DOHH2 (cell line): ENCODE results near the gene ZNF322.

Source experiments
- H3F3A ChIP-seq: fragments of 200-600 bp; sonication (generic), shearing (Covaris generic); 2 replicates; pipeline ENCODE4 v1.6.0; 2016; ENCODE audit warnings: antibody characterized with exemption, mild to moderate bottlenecking; ENCODE audit not compliant: control insufficient read depth, insufficient read depth
- H3K27ac ChIP-seq: fragments of 200-600 bp; sonication (generic); 2 replicates; pipeline ENCODE4 v1.5.1; 2014; ENCODE audit warnings: low read depth, mild to moderate bottlenecking, low read length, moderate library complexity
- H3K27me3 ChIP-seq: fragments of 200-600 bp; sonication (generic); 2 replicates; pipeline ENCODE4 v1.6.1; 2014; ENCODE audit warnings: mild to moderate bottlenecking, low read length, mixed read lengths; ENCODE audit not compliant: control insufficient read depth
- H3K36me3 ChIP-seq: fragments of 200-600 bp; sonication (generic); 2 replicates; pipeline ENCODE4 v1.6.1; 2014; ENCODE audit warnings: mild to moderate bottlenecking, low read length, moderate library complexity, mixed read lengths; ENCODE audit not compliant: control insufficient read depth
- H3K4me1 ChIP-seq: fragments of 200-600 bp; sonication (generic); 2 replicates; pipeline ENCODE4 v1.6.1; 2014; ENCODE audit warnings: mild to moderate bottlenecking, low read length, mixed read lengths; ENCODE audit not compliant: control insufficient read depth
- H3K4me2 ChIP-seq: fragments of 200-600 bp; sonication (generic); 2 replicates; pipeline ENCODE4 v1.6.0; 2014; ENCODE audit warnings: mild to moderate bottlenecking, low read length, moderate library complexity
- H3K4me3 ChIP-seq: fragments of 200-600 bp; sonication (generic); 2 replicates; pipeline ENCODE4 v1.5.1; 2014; ENCODE audit warnings: mild to moderate bottlenecking, low read length, mixed read lengths
- H3K79me2 ChIP-seq: fragments of 200-600 bp; sonication (generic); 2 replicates; pipeline ENCODE4 v1.6.1; 2014; ENCODE audit warnings: mild to moderate bottlenecking, low read length, mixed read lengths; ENCODE audit not compliant: control insufficient read depth
- H3K9me2 ChIP-seq: fragments of 200-600 bp; sonication (generic); replicated peaks from 2 replicates; pipeline ENCODE4 v1.6.1; 2014; ENCODE audit warnings: mild to moderate bottlenecking, low read length, mixed read lengths; ENCODE audit not compliant: control insufficient read depth
- H3K9me3 ChIP-seq: fragments of 200-600 bp; sonication (generic); 2 replicates; pipeline ENCODE4 v1.6.1; 2014; ENCODE audit warnings: antibody characterized with exemption, low read length, mixed read lengths; ENCODE audit not compliant: control insufficient read depth, insufficient read depth
- H4K20me1 ChIP-seq: fragments of 200-600 bp; sonication (generic); 2 replicates; pipeline ENCODE4 v1.6.0; 2014; ENCODE audit warnings: low read depth, mild to moderate bottlenecking, antibody characterized with exemption, low read length, moderate library complexity; ENCODE audit not compliant: control insufficient read depth, insufficient read depth
- CTCF ChIP-seq: fragments of 200-600 bp; sonication (generic); IDR thresholded peaks from one replicate; pipeline ENCODE4 v1.5.1; 2014; ENCODE audit warnings: antibody characterized with exemption, mild to moderate bottlenecking, low read depth, low read length; ENCODE audit not compliant: poor library complexity, severe bottlenecking
- EZH2phosphoT487 ChIP-seq: fragments of 200-600 bp; sonication (generic); IDR thresholded peaks from 2 replicates; pipeline ENCODE4 v1.6.1; 2017; ENCODE audit warnings: borderline replicate concordance, mild to moderate bottlenecking, antibody characterized with exemption, low read length, moderate library complexity, mixed read lengths

Gene ZNF322

GRCh38 chr6:26627843-26628242 is 31.7 kb downstream of the ZNF322 start:
- no peaks in the 10 kb centered on the region for H3K79me2 ChIP-seq
- no peak for TF ChIP-seq CTCF
- no peak for TF ChIP-seq EZH2phosphoT487
- no peak overlapping the region for H3K27ac ChIP-seq
- H3K36me3 ChIP-seq, result no peaks in the 10 kb centered on the region
- no peaks in the 10 kb centered on the region for H3K9me3 ChIP-seq
- H3F3A ChIP-seq, result no peaks in the 10 kb centered on the region
- no peaks in the 10 kb centered on the region for H4K20me1 ChIP-seq
- no peaks in the 10 kb centered on the region for H3K4me1 ChIP-seq
- no peaks in the 10 kb centered on the region for H3K9me2 ChIP-seq
- H3K4me3 ChIP-seq, result no peak overlapping the region
- no peak overlapping the region for H3K4me2 ChIP-seq
- no peaks in the 10 kb centered on the region for H3K27me3 ChIP-seq

- Histone ChIP-seq H3K36me3 (no peaks in the 10 kb centered on the region), H3K27me3 (no peaks in the 10 kb centered on the region), H3K27ac (no peak overlapping the region), H3K4me2 (no peak overlapping the region), H3K79me2 (no peaks in the 10 kb centered on the region), H3K9me2 (no peaks in the 10 kb centered on the region), H4K20me1 (no peaks in the 10 kb centered on the region), H3K4me3 (no peak overlapping the region), H3F3A (no peaks in the 10 kb centered on the region), H3K4me1 (no peaks in the 10 kb centered on the region), H3K9me3 (no peaks in the 10 kb centered on the region)
- TF ChIP-seq CTCF (no peak), EZH2phosphoT487 (no peak)
Measured at GRCh38 chr6:26624557-26624956, 35.0 kb downstream of the ZNF322 start.

GRCh38 chr6:26623339-26623859 is 36.1 kb downstream of the ZNF322 start:
- no peak overlapping the region for H3K4me2 ChIP-seq
- H3K9me2 ChIP-seq, result no peaks in the 10 kb centered on the region

More at GRCh38 chr6:26623339-26623859, 36.1 kb downstream of the ZNF322 start:
- no peaks in the 10 kb centered on the region for H3K27me3 ChIP-seq
- no peaks in the 10 kb centered on the region for H3K9me3 ChIP-seq
- TF ChIP-seq EZH2phosphoT487, result no peak
- TF ChIP-seq CTCF, result no peak
- no peak overlapping the region for H3K27ac ChIP-seq
- no peaks in the 10 kb centered on the region for H3K4me1 ChIP-seq
- no peaks in the 10 kb centered on the region for H3K79me2 ChIP-seq
- no peaks in the 10 kb centered on the region for H3K36me3 ChIP-seq
- no peaks in the 10 kb centered on the region for H3F3A ChIP-seq
- H3K4me3 ChIP-seq, result no peak overlapping the region
- no peaks in the 10 kb centered on the region for H4K20me1 ChIP-seq
